ENCODE data around the gene CTAGE9.

GRCh38 chr6:131678442-131678841, 32.4 kb downstream of the CTAGE9 start:
- TF ChIP-seq CTCF (IDR thresholded peaks at IDR 0.05) (no peak), POLR2AphosphoS5 (IDR thresholded peaks at IDR 0.05; ENCODE audit: low read depth, low read length) (no peak), SIN3A (IDR thresholded peaks at IDR 0.05; ENCODE audit: borderline replicate concordance, insufficient read depth, low read depth, low read length) (no peak), TCF7L2 (IDR thresholded peaks at IDR 0.05; ENCODE audit: low read depth, low read length) (no peak)
